HepG2 (cell line): ENCODE data around the gene OSBP. TPM values are rescaled to one million over a fixed set of nuclear protein-coding genes. Genes with fewer than 3 reads are reported as not detected.

Experiments used
- ATF1 ChIP-seq: IDR thresholded peaks from 2 replicates; pipeline ENCODE4 v1.6.1; 2016; ENCODE audit warnings: mild to moderate bottlenecking, control low read depth
- CHD2 ChIP-seq: IDR thresholded peaks from 2 replicates; pipeline ENCODE4 v1.6.1; 2011; ENCODE audit warnings: low read depth, low read length, improper control_type of control experiment
- DNMT3B ChIP-seq: conservative IDR thresholded peaks from 2 replicates; pipeline ENCODE4 v1.6.1; 2016; ENCODE audit warnings: missing biosample characterization, control low read depth
- ELF3 ChIP-seq: IDR thresholded peaks from 2 replicates; pipeline ENCODE4 v1.6.1; 2016; ENCODE audit warnings: missing genetic modification reagents, missing compliant biosample characterization
- FIP1L1 ChIP-seq: fragments of 200-400 bp; formaldehyde crosslinking; IDR thresholded peaks from 2 replicates; pipeline ENCODE4 v1.6.1; 2018; ENCODE audit warnings: low read depth, mild to moderate bottlenecking, low read length, moderate library complexity, borderline replicate concordance; ENCODE audit not compliant: insufficient read depth
- IRF2 ChIP-seq: IDR thresholded peaks from 2 replicates; pipeline ENCODE4 v1.6.1; 2018; ENCODE audit warnings: missing genetic modification reagents, missing compliant biosample characterization
- KAT2B ChIP-seq: fragments of 150-350 bp; IDR thresholded peaks from 2 replicates; pipeline ENCODE4 v1.6.1; 2014; ENCODE audit warnings: low read depth, low read length, borderline replicate concordance
- MED1 ChIP-seq: sonication (generic); formaldehyde crosslinking; IDR thresholded peaks from 2 replicates; pipeline ENCODE4 v1.4.0; 2020; ENCODE audit warnings: missing genetic modification reagents
- NCOR1 ChIP-seq: fragments of 200-600 bp; sonication (generic); IDR thresholded peaks from 2 replicates; pipeline ENCODE4 v1.7.0; 2017; ENCODE audit warnings: antibody characterized with exemption, low read length, borderline replicate concordance
- NFIB ChIP-seq: sonication (generic); formaldehyde crosslinking; IDR thresholded peaks from 2 replicates; pipeline ENCODE4 v1.9.0; 2021; ENCODE audit warnings: missing genetic modification reagents, mild to moderate bottlenecking, borderline replicate concordance
- NRL ChIP-seq: sonication (generic); formaldehyde crosslinking; IDR thresholded peaks from 2 replicates; pipeline ENCODE4 v1.5.0; 2020; ENCODE audit warnings: missing genetic modification reagents, mild to moderate bottlenecking, moderate library complexity, borderline replicate concordance
- PLRG1 ChIP-seq: fragments of 450-650 bp; conservative IDR thresholded peaks from 2 replicates; pipeline ENCODE4 v1.6.1; 2016
- SIX1 ChIP-seq: sonication (generic); formaldehyde crosslinking; IDR thresholded peaks from 2 replicates; pipeline ENCODE4 v1.4.0; 2020; ENCODE audit warnings: missing genetic modification reagents, borderline replicate concordance
- SMC3 ChIP-seq: IDR thresholded peaks from 2 replicates; pipeline ENCODE4 v1.6.1; 2011; ENCODE audit warnings: low read length, improper control_type of control experiment
- SP5 ChIP-seq: IDR thresholded peaks from 2 replicates; pipeline ENCODE4 v1.6.1; 2016; ENCODE audit warnings: low read depth, borderline replicate concordance
- TSC22D2 ChIP-seq: sonication (generic); formaldehyde crosslinking; IDR thresholded peaks from 2 replicates; pipeline ENCODE4 v1.5.1; 2020; ENCODE audit warnings: missing genetic modification reagents, mild to moderate bottlenecking, borderline replicate concordance
- ZNF263 ChIP-seq: sonication (generic); formaldehyde crosslinking; IDR thresholded peaks from 2 replicates; pipeline ENCODE4 v1.4.0; 2020; ENCODE audit warnings: missing genetic modification reagents
- ZNF326 ChIP-seq: sonication (generic); formaldehyde crosslinking; IDR thresholded peaks from 2 replicates; pipeline ENCODE4 v1.4.0; 2020; ENCODE audit warnings: missing genetic modification reagents, borderline replicate concordance
- ZNF383 ChIP-seq: sonication (generic); formaldehyde crosslinking; IDR thresholded peaks from 2 replicates; pipeline ENCODE4 v1.4.0; 2020; ENCODE audit warnings: missing genetic modification reagents, mild to moderate bottlenecking, borderline replicate concordance
- ZNF549 ChIP-seq: sonication (generic); formaldehyde crosslinking; IDR thresholded peaks from 2 replicates; pipeline ENCODE4 v1.5.0; 2020; ENCODE audit warnings: missing genetic modification reagents
- ZNF652 ChIP-seq: IDR thresholded peaks from 2 replicates; pipeline ENCODE4 v1.6.1; 2016; ENCODE audit warnings: low read depth, borderline replicate concordance
- ZNF773 ChIP-seq: sonication (generic); formaldehyde crosslinking; IDR thresholded peaks from 2 replicates; pipeline ENCODE4 v1.4.0; 2020; ENCODE audit warnings: missing genetic modification reagents, borderline replicate concordance
- polyA plus RNA-seq, 8 experiments: library from polyadenylated mRNA; depleted of rRNA in 3 of 8; stranded (reverse) in 7 of 8; unstranded in 1 of 8; fragments of >200 nt; fragmentation: Illumina TruSeq in 4 of 8; extraction: Trizol in 4 of 8; gene quantifications; 2 replicates each; pipeline versions ENCODE4 v1.2.1 to v1.2.3, GENCODE V29; 2011 to 2016; ENCODE audit warnings: low read depth in 4 of 8, missing spikeins in 1 of 8, mixed read lengths in 1 of 8; ENCODE audit not compliant: insufficient read depth in 1 of 8
- total RNA-seq, 5 experiments: library from RNA; depleted of rRNA; stranded (reverse); fragments of >200 nt; fragmentation: Illumina TruSeq; extraction: Trizol; gene quantifications; 2 replicates each; pipeline ENCODE4 v1.2.3, GENCODE V29; 2016; ENCODE audit warnings: low read depth in 1 of 5
- TF ChIP-seq, protein P1 (sequence below), 2 experiments: sonication (generic) in 1 of 2; formaldehyde crosslinking in 1 of 2; IDR thresholded peaks; 2 replicates each; pipeline versions ENCODE4 v1.5.1 to v1.6.1; 2011 to 2020; ENCODE audit warnings: borderline replicate concordance in 1 of 2, low read depth in 1 of 2, low read length in 1 of 2, mild to moderate bottlenecking in 1 of 2, missing genetic modification reagents in 1 of 2, moderate library complexity in 1 of 2
- TF ChIP-seq, protein P2 (sequence below): sonication (generic); formaldehyde crosslinking; IDR thresholded peaks from 2 replicates; pipeline ENCODE4 v1.8.0; 2022; ENCODE audit warnings: low read depth, missing genetic modification reagents
- TF ChIP-seq, protein P3 (sequence below): sonication (generic); formaldehyde crosslinking; IDR thresholded peaks from 2 replicates; pipeline ENCODE4 v1.8.1; 2023; ENCODE audit warnings: missing genetic modification reagents, inconsistent platforms, borderline replicate concordance

Gene OSBP
- total and polyA plus RNA-seq, 2 of the 13 experiments (the other 11 are each of a cell fraction or from before 2014, with no cell fraction given): 12.1 to 13.5 TPM

DNA sequence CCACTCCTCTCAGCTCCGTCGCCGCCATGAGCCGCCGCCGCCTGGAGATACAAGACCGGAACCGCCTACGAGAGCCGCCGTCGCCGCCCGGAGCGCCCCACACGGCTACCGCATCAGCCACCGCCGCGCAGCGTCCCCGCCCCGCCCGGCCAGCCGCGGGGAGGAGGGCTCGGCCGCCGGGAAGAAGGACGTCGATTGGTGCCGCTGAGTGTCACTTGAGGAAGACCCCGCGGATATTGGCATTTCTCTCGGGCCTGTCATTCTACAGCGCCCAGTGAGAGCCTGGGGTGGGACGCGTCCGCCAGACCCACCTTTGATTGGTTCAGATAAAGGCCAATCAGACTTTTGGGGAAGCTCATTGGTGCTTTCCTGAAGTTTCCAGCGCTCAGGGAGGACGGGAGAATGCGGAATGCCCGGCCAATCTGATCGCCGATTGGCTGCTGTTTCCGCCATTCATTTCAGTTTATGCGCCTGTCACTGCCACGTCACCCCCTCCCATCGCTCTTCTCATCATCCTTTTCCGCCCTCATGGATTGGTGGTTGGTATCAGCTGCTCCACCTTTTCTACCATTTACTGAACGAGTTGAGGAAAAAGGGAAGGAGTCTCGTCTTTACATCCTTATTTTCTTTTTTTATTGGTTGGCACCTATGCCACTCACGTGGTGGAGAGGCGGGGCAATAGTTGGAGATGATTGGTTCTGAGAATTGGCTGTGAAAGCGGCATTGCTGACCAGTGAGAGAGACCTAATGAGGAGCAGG is at the start of gene OSBP (continued):
- TF ChIP-seq, protein P1, sequence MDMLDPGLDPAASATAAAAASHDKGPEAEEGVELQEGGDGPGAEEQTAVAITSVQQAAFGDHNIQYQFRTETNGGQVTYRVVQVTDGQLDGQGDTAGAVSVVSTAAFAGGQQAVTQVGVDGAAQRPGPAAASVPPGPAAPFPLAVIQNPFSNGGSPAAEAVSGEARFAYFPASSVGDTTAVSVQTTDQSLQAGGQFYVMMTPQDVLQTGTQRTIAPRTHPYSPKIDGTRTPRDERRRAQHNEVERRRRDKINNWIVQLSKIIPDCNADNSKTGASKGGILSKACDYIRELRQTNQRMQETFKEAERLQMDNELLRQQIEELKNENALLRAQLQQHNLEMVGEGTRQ (IDR thresholded peaks at IDR 0.05; ENCODE audit: low read depth, low read length): peak; percentile 73
- TF ChIP-seq, protein P1 (CRISPR knock-in tag; IDR thresholded peaks at IDR 0.05; ENCODE audit: borderline replicate concordance): peak; percentile 79; the same call in 1 of the 2 replicates
- no peak for TF ChIP-seq SIX1 (CRISPR knock-in tag)
- no peak for TF ChIP-seq ZNF652 (CRISPR knock-in tag)
- peak; percentile 40; the same call in 1 of the 2 replicates for TF ChIP-seq MED1 (CRISPR knock-in tag)
- TF ChIP-seq SMC3: no peak
- TF ChIP-seq CHD2: peak; percentile 84
- TF ChIP-seq SP5 (CRISPR knock-in tag): no peak
- no peak for TF ChIP-seq ZNF383 (CRISPR knock-in tag)
- peak; percentile 33; the same call in 1 of the 2 replicates for TF ChIP-seq ZNF263 (CRISPR knock-in tag)
- TF ChIP-seq DNMT3B (CRISPR knock-in tag): 0 out of 2 replicates have a peak, but pooled peaks have one; percentile 17
- TF ChIP-seq ELF3 (CRISPR knock-in tag): peak; percentile 60; the same call in 1 of the 2 replicates
- no peak for TF ChIP-seq ZNF326 (CRISPR knock-in tag)
- TF ChIP-seq, protein P2, sequence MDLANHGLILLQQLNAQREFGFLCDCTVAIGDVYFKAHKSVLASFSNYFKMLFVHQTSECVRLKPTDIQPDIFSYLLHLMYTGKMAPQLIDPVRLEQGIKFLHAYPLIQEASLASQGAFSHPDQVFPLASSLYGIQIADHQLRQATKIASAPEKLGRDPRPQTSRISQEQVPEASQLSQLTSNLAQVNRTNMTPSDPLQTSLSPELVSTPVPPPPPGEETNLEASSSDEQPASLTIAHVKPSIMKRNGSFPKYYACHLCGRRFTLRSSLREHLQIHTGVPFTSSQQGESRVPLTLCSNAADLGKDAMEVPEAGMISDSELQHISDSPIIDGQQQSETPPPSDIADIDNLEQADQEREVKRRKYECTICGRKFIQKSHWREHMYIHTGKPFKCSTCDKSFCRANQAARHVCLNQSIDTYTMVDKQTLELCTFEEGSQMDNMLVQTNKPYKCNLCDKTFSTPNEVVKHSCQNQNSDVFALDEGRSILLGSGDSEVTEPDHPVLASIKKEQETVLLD (CRISPR knock-in tag): peak; percentile 58
- TF ChIP-seq NRL (CRISPR knock-in tag): no peak
- TF ChIP-seq TSC22D2 (CRISPR knock-in tag): 0 out of 2 replicates have a peak, but pooled peaks have one; percentile 59
- TF ChIP-seq FIP1L1: no peak
- TF ChIP-seq KAT2B: no peak
- no peak for TF ChIP-seq NFIB (CRISPR knock-in tag)
- TF ChIP-seq NCOR1: peak; percentile 29; the same call in 1 of the 2 replicates
- TF ChIP-seq, protein P3, sequence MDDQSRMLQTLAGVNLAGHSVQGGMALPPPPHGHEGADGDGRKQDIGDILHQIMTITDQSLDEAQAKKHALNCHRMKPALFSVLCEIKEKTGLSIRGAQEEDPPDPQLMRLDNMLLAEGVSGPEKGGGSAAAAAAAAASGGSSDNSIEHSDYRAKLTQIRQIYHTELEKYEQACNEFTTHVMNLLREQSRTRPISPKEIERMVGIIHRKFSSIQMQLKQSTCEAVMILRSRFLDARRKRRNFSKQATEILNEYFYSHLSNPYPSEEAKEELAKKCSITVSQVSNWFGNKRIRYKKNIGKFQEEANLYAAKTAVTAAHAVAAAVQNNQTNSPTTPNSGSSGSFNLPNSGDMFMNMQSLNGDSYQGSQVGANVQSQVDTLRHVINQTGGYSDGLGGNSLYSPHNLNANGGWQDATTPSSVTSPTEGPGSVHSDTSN: peak; percentile 95; the same call in 1 of the 2 replicates
- TF ChIP-seq PLRG1: no peak
- TF ChIP-seq IRF2: peak; percentile 44; the same call in 1 of the 2 replicates
- peak; percentile 97 for TF ChIP-seq ATF1 (CRISPR knock-in tag)
- 0 out of 2 replicates have a peak, but pooled peaks have one; percentile 60 for TF ChIP-seq ZNF773 (CRISPR knock-in tag)
- no peak for TF ChIP-seq ZNF549 (CRISPR knock-in tag)
